Measurements from ENCODE around the gene RNF121.

DNA sequence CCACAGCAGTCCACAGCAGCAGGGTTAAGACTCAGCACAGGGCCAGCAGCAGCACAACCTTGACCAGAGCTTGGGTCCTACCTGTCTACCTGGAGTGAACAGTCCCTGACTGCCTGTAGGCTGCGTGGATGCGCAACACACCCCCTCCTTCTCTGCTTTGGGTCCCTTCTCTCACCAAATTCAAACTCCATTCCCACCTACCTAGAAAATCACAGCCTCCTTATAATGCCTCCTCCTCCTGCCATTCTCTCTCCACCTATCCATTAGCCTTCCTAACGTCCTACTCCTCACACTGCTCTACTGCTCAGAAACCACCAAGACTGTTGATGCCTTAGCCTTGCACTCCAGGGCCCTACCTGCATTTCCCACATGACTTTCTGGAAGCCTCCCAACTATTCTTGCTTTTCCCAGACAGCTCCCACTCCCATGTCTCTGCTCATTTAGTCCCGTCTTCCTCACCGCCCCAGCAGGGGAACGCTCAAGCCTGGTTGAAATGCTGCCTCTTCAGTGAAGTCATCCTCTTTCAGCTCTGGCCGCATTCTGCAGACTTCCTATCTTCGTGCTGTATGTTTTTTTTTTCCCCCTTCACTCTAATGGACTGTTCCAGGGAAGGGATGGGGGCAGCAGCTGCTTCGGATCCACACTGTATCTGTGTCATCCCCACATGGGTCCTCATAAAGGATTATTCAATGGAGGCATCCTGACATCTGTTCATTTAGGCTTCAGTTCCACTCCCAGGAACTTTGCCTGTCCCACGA lies 73.2 kb downstream of the RNF121 start:
- TF ChIP-seq POLR2A (IDR thresholded peaks at IDR 0.05): no peak
- TF ChIP-seq, protein P1, sequence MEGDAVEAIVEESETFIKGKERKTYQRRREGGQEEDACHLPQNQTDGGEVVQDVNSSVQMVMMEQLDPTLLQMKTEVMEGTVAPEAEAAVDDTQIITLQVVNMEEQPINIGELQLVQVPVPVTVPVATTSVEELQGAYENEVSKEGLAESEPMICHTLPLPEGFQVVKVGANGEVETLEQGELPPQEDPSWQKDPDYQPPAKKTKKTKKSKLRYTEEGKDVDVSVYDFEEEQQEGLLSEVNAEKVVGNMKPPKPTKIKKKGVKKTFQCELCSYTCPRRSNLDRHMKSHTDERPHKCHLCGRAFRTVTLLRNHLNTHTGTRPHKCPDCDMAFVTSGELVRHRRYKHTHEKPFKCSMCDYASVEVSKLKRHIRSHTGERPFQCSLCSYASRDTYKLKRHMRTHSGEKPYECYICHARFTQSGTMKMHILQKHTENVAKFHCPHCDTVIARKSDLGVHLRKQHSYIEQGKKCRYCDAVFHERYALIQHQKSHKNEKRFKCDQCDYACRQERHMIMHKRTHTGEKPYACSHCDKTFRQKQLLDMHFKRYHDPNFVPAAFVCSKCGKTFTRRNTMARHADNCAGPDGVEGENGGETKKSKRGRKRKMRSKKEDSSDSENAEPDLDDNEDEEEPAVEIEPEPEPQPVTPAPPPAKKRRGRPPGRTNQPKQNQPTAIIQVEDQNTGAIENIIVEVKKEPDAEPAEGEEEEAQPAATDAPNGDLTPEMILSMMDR (IDR thresholded peaks at IDR 0.05): no peak
